Caco-2 (cell line): ENCODE results near the gene BICD2. TPM values are rescaled to one million over a fixed set of nuclear protein-coding genes. Genes with fewer than 3 reads are reported as not detected.

ENCODE experiments used
- BruUV-seq: library from RNA; stranded (reverse); fragments of 400-500 nt; replicated peaks from 2 replicates; lab custom pipeline; 2021; lab: Mats Ljungman, UMichigan
- CTCF ChIA-PET: fragments of 300-600 bp; sonication (Branson Sonifier 250); formaldehyde crosslinking; loops from one replicate; lab custom pipeline; 2022; ENCODE audit warnings: antibody characterized with exemption; lab: Charles Lee
- POLR2A ChIA-PET: fragments of 300-600 bp; sonication (Branson Sonifier 250); formaldehyde crosslinking; loops from one replicate; lab custom pipeline; 2022; ENCODE audit warnings: antibody characterized with exemption; lab: Charles Lee
- DNase-seq, 2 experiments: peaks; one replicate each; pipeline versions ENCODE4 v3.0.0 to v3.0.0-alpha.2; 2020 to 2022
- H3K27me3 ChIP-seq: replicated peaks from 2 replicates; pipeline ENCODE4 v1.6.0; 2011; ENCODE audit warnings: low read length; ENCODE audit not compliant: control insufficient read depth, insufficient read depth
- H3K36me3 ChIP-seq: 2 replicates; pipeline ENCODE4 v1.5.1; 2011; ENCODE audit warnings: low read length; ENCODE audit not compliant: control insufficient read depth, insufficient read depth
- H3K4me1 ChIP-seq: fragments of 250-450 bp; sonication (Bioruptor Pico); 2 replicates; pipeline ENCODE4 v1.5.1; 2020; ENCODE audit warnings: mild to moderate bottlenecking
- H3K4me3 ChIP-seq: 2 replicates; pipeline ENCODE4 v1.5.1; 2011; ENCODE audit warnings: low read depth, mild to moderate bottlenecking, control low read depth, low read length
- H3K9me3 ChIP-seq: fragments of 250-450 bp; sonication (Bioruptor Pico); 2 replicates; pipeline ENCODE4 v1.5.1; 2020; ENCODE audit warnings: mild to moderate bottlenecking, moderate library complexity
- H3K27ac Mint-ChIP-seq: one replicate; pipeline ENCODE4 v1.8.0; 2022; ENCODE audit warnings: mixed read lengths; ENCODE audit not compliant: unreplicated experiment
- H3K27me3 Mint-ChIP-seq: one replicate; pipeline ENCODE4 v1.8.0; 2022; ENCODE audit warnings: mixed read lengths; ENCODE audit not compliant: insufficient read depth, unreplicated experiment
- H3K36me3 Mint-ChIP-seq: one replicate; pipeline ENCODE4 v1.8.0; 2022; ENCODE audit warnings: mild to moderate bottlenecking, mixed read lengths; ENCODE audit not compliant: insufficient read depth, unreplicated experiment
- H3K4me1 Mint-ChIP-seq: one replicate; pipeline ENCODE4 v1.8.0; 2022; ENCODE audit warnings: low read depth, mixed read lengths; ENCODE audit not compliant: unreplicated experiment
- H3K4me3 Mint-ChIP-seq: one replicate; pipeline ENCODE4 v1.8.0; 2022; ENCODE audit warnings: mild to moderate bottlenecking, moderate library complexity, mixed read lengths; ENCODE audit not compliant: unreplicated experiment
- H3K9me3 Mint-ChIP-seq: one replicate; pipeline ENCODE4 v1.8.0; 2022; ENCODE audit warnings: mixed read lengths; ENCODE audit not compliant: unreplicated experiment
- intact Hi-C: fragments of 100-400 bp; cut with micrococcal nuclease; formaldehyde crosslinking; loops from one replicate; pipeline ENCODE4 v1.10.0; 2022; ENCODE audit not compliant: unreplicated experiment
- total RNA-seq: library from RNA; stranded (reverse); gene quantifications from 2 replicates; pipeline ENCODE4 v1.2.3, GENCODE V29; 2022
- TF ChIP-seq, protein P1 (sequence below), 2 experiments: fragments of 200-600 bp in 1 of 2; IDR thresholded peaks; 1 replicate in 1 of 2; 2 replicates in 1 of 2; pipeline versions ENCODE4 v1.5.1 to v1.8.0; 2011 to 2022; ENCODE audit warnings: antibody characterized with exemption in 1 of 2, control low read depth in 1 of 2, inconsistent platforms in 1 of 2, low read depth in 1 of 2, low read length in 1 of 2, mild to moderate bottlenecking in 1 of 2, moderate library complexity in 1 of 2; ENCODE audit not compliant: insufficient read depth in 1 of 2, severe bottlenecking in 1 of 2, unreplicated experiment in 1 of 2

The BICD2 gene
- total RNA-seq, 1 experiment from 2014 or later = 13.7 TPM

DNA sequence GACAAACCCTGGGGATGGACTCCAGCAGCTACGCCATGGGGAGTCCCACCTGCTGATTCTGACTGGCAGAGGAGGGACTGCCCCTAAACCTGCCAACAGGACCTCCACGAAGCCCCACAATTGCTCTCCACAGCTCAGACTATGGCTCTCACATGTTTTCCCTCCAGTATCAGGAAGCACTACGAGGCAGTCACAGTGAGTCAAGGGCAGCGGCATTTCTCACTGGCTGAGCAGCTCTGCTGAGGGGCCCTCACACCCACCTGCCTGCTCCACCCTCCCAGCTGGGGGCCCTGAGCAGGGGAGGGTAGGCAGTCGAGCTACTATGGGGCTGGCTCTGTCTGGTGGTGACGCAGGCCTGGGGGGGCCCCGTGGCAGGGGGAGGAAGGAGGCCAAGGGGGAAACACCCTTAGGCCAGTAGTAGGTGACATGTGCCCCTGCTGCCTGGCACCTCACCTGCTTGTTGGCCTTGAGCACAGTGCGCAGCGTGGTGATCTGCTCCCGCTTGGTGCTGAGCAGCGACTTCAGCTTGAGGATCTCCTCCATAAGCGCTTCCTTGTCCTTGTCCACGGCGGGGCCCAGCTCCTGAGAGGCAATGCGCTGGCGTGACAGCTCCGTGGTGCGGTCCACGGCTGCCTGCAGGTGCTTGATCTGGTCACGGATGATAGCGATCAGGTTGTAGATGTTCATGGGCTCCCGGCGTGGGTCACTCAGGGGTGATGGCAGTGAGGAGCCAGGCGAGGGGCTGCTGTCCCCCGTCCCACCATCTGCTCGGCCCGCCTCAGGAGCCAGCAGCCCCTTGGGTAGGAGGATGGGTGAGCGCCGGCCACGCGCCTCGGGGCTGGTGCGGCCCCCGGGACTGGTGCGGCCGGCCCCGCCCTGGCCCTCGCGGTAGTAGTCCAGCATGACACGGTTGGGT lies 46.3 kb downstream of the BICD2 start:
- Mint-ChIP-seq H3K9me3 (no peaks in the 10 kb centered on the region), H3K36me3 (peaks cover 4% of the 10 kb centered on the region), H3K4me1 (no peaks in the 10 kb centered on the region), H3K27me3 (no peaks in the 10 kb centered on the region), H3K4me3 (no peak overlapping the region), H3K27ac (no peak overlapping the region)
- intact Hi-C loops = no loop called here
- DNase-seq = no peak
- no peaks in the 10 kb centered on the region for H3K9me3 ChIP-seq
- POLR2A ChIA-PET = no interaction called here
- H3K27me3 ChIP-seq = no peaks in the 10 kb centered on the region
- TF ChIP-seq, protein P1, sequence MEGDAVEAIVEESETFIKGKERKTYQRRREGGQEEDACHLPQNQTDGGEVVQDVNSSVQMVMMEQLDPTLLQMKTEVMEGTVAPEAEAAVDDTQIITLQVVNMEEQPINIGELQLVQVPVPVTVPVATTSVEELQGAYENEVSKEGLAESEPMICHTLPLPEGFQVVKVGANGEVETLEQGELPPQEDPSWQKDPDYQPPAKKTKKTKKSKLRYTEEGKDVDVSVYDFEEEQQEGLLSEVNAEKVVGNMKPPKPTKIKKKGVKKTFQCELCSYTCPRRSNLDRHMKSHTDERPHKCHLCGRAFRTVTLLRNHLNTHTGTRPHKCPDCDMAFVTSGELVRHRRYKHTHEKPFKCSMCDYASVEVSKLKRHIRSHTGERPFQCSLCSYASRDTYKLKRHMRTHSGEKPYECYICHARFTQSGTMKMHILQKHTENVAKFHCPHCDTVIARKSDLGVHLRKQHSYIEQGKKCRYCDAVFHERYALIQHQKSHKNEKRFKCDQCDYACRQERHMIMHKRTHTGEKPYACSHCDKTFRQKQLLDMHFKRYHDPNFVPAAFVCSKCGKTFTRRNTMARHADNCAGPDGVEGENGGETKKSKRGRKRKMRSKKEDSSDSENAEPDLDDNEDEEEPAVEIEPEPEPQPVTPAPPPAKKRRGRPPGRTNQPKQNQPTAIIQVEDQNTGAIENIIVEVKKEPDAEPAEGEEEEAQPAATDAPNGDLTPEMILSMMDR (IDR thresholded peaks at IDR 0.05; ENCODE audit: insufficient read depth in 1 of 2, low read depth in 1 of 2, low read length in 1 of 2, severe bottlenecking in 1 of 2, unreplicated experiment in 1 of 2) = no peak
- no TSS peak for BruUV-seq
- H3K4me1 ChIP-seq = no peaks in the 10 kb centered on the region
- H3K36me3 ChIP-seq = no peaks in the 10 kb centered on the region; the same call in 1 of the 2 replicates
- CTCF ChIA-PET = interaction anchor here (2.0 kb wide), 1 partner anchor 72 kb away, joined by 8 read pairs; no protein-coding TSS in a partner anchor
- H3K4me3 ChIP-seq = no peak overlapping the region

DNA sequence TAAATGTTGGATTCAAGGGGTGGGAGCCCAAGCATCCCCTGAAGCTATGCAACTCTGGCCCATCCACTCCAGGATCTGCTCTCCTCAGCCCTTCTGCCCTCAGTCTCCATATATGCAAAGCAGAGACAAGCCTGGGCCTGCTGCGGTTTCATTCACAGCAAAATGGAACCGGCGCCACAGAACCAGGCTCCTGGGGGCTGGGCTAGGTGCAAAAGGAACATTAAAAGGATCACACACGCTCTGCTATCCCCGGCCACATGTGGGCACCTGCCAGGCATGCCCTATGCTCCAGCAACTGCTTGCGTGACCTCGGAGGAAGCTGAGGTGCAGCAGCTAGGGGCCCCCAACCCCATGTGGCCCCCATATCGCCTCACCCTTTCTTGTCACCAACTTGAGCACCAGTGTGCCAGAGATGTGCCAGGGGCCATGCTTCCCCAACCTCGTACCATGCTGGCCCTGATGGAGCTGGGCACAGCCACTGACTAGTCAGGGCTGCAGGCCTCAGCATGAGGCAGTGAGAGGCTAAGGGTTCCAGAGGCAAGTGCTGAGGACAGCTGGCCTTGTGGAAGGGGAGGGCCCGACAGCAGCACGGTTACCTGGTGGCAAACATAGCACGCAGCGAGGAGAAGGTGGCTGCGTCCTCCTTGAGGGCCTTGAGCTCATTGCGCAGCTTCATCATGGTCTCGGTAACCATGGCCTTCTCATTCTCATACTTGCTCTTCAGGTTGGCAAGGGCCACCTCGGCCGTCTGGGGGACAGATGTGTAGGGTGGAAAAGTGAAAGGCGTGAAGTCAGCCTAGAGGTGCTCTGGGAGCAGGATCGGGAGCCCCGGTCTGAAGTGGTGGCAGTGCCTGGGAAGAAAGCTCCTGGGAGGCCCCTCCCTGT lies 47.2 kb downstream of the BICD2 start:
- TF ChIP-seq, protein P1 (IDR thresholded peaks at IDR 0.05; ENCODE audit: insufficient read depth in 1 of 2, low read depth in 1 of 2, low read length in 1 of 2, severe bottlenecking in 1 of 2, unreplicated experiment in 1 of 2) = no peak
- no TSS peak for BruUV-seq
- intact Hi-C loops = no loop called here
- no peak for DNase-seq
- no peak overlapping the region for H3K27ac Mint-ChIP-seq
- H3K27me3 Mint-ChIP-seq = no peaks in the 10 kb centered on the region
- ChIA-PET CTCF (interaction anchor here (0.5 to 2.0 kb wide), 3 partner anchors 39 to 73 kb away, joined by 3 to 8 read pairs (median 6); no protein-coding TSS in a partner anchor), POLR2A (no interaction called here)
- no peaks in the 10 kb centered on the region for H3K9me3 Mint-ChIP-seq
- no peak overlapping the region for H3K4me3 Mint-ChIP-seq
- Histone ChIP-seq H3K36me3 (no peaks in the 10 kb centered on the region; the same call in 1 of the 2 replicates), H3K4me1 (no peaks in the 10 kb centered on the region), H3K9me3 (no peaks in the 10 kb centered on the region), H3K4me3 (no peak overlapping the region), H3K27me3 (no peaks in the 10 kb centered on the region)
- H3K36me3 Mint-ChIP-seq = peaks cover 7% of the 10 kb centered on the region
- no peaks in the 10 kb centered on the region for H3K4me1 Mint-ChIP-seq

DNA sequence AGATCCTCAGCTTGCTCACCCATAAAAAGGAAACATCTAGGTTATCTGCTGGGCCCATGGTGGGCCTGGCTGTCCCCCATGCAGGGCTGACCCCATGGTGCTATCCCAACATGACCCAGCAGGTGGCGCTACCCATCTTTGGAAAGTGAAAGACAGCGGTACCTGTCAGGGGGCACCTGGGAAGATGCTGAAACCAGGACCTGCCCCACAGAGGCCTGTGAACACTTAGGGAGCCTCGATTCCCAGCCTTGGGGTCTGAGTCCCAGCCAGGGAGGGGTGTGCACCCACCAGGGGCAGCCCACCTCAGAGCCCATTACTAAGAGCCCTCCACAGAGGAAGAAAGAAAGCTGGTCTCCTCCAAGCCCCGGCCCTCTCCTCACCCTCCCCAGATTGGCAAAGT lies 48.1 kb downstream of the BICD2 start:
- Mint-ChIP-seq H3K27ac (no peak overlapping the region), H3K4me3 (no peak overlapping the region), H3K27me3 (no peaks in the 10 kb centered on the region), H3K9me3 (no peaks in the 10 kb centered on the region), H3K36me3 (peaks cover 7% of the 10 kb centered on the region), H3K4me1 (no peaks in the 10 kb centered on the region)
- BruUV-seq = no TSS peak
- Histone ChIP-seq H3K27me3 (no peaks in the 10 kb centered on the region), H3K36me3 (no peaks in the 10 kb centered on the region; the same call in 1 of the 2 replicates), H3K4me1 (no peaks in the 10 kb centered on the region), H3K9me3 (no peaks in the 10 kb centered on the region), H3K4me3 (no peak overlapping the region)
- CTCF ChIA-PET = interaction anchor here (0.5 to 2.0 kb wide), 3 partner anchors 40 to 74 kb away, joined by 3 to 8 read pairs (median 6); no protein-coding TSS in a partner anchor
- TF ChIP-seq, protein P1 (IDR thresholded peaks at IDR 0.05; ENCODE audit: insufficient read depth in 1 of 2, low read depth in 1 of 2, low read length in 1 of 2, severe bottlenecking in 1 of 2, unreplicated experiment in 1 of 2) = peak; percentile 65 to 72
- DNase-seq = peak; percentile 67 to 80
- intact Hi-C loops = no loop called here
- POLR2A ChIA-PET = no interaction called here
